NCI-H2081 (cell line): ENCODE data around the gene RHOBTB3.
"Not testable (repeated sequence)": the region's sequence is repeated elsewhere in the genome, so short reads cannot be mapped to it uniquely, and the experiment has no call there.

Experiments
- DNase-seq, 2 experiments: peaks; one replicate each; lab custom pipeline; 2025; lab: John Stamatoyannopoulos, UW

The RHOBTB3 gene

GRCh38 chr5:95730730-95731570, at the start of gene RHOBTB3:
RHOBTB3 (plus strand) TSS chr5:95731336; CDS start chr5:95731683, 347 bp downstream.
- peak; percentile 84 to 91 for DNase-seq

GRCh38 chr5:95682891-95683290, 48.2 kb upstream of the RHOBTB3 start, which contains the start of gene SPATA9:
SPATA9 (minus strand) TSS chr5:95682991; CDS start chr5:95682854, 137 bp downstream.
- DNase-seq: no peak

GRCh38 chr5:95684361-95684760, 46.8 kb upstream of the RHOBTB3 start:
- no peak for DNase-seq

- DNase-seq: no peak
These were observed 44.5 kb upstream of the RHOBTB3 start for GRCh38 chr5:95686651-95687050.

GRCh38 chr5:95689680-95690079, 41.5 kb upstream of the RHOBTB3 start:
- no peak for DNase-seq

- no peak for DNase-seq
These were observed 40.8 kb upstream of the RHOBTB3 start for GRCh38 chr5:95690333-95690732.

GRCh38 chr5:95697781-95698681, 33.1 kb upstream of the RHOBTB3 start:
- no peak for DNase-seq

GRCh38 chr5:95699337-95699736, 31.8 kb upstream of the RHOBTB3 start:
- no peak for DNase-seq

- no peak for DNase-seq
These were observed 30.1 kb upstream of the RHOBTB3 start for GRCh38 chr5:95701074-95701473.

GRCh38 chr5:95704150-95704549, 27.0 kb upstream of the RHOBTB3 start:
- no peak for DNase-seq

GRCh38 chr5:95706196-95706595, 24.9 kb upstream of the RHOBTB3 start:
- not testable (repeated sequence) for DNase-seq

- no peak for DNase-seq
These were observed 24.1 kb upstream of the RHOBTB3 start for GRCh38 chr5:95707055-95707454.

- not testable (repeated sequence) for DNase-seq
These were observed 23.5 kb upstream of the RHOBTB3 start for GRCh38 chr5:95707534-95708188.

GRCh38 chr5:95708876-95709275, 22.3 kb upstream of the RHOBTB3 start:
- no peak for DNase-seq

GRCh38 chr5:95709967-95710650, 21.0 kb upstream of the RHOBTB3 start:
- no peak for DNase-seq

GRCh38 chr5:95710651-95711500, 20.3 kb upstream of the RHOBTB3 start:
- not testable (repeated sequence) for DNase-seq

GRCh38 chr5:95711501-95712346, 19.4 kb upstream of the RHOBTB3 start:
- DNase-seq: no peak

- no peak for DNase-seq
These were observed 18.7 kb upstream of the RHOBTB3 start for GRCh38 chr5:95712347-95712958.

GRCh38 chr5:95713246-95713645, 17.9 kb upstream of the RHOBTB3 start:
- not testable (repeated sequence) for DNase-seq
